Activated T-cell treated with anti-CD3 and anti-CD28 coated beads, Interleukin-2, amount 50 U/mL, for 1 hour (primary cell): Measurements from ENCODE around the gene ASCC1.
"Not testable (repeated sequence)": the region's sequence is repeated elsewhere in the genome, so short reads cannot be mapped to it uniquely, and the experiment has no call there.

Source experiments
- DNase-seq: peaks from one replicate; pipeline ENCODE4 v3.0.0-alpha.2; 2020

The ASCC1 gene

DNA sequence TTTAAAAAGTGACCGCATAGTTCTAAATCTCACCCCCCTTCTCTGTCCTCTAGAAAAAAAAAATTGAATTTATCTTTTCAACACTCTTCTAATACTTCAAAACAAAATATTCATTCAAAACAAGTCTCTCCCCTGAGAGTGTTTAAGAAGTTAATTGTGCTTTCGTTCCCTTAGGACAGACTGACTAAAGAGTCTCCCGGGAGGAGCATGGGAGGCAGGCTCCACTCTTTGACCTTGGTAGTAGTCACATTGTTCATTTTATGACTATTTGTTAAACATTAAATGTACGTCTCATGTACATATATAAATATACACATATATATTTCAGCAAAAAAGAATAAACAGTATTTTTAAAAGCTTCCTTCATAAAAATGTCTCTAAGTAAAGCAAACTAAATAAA lies 92.5 kb downstream of the ASCC1 start:
- no peak for DNase-seq

DNA sequence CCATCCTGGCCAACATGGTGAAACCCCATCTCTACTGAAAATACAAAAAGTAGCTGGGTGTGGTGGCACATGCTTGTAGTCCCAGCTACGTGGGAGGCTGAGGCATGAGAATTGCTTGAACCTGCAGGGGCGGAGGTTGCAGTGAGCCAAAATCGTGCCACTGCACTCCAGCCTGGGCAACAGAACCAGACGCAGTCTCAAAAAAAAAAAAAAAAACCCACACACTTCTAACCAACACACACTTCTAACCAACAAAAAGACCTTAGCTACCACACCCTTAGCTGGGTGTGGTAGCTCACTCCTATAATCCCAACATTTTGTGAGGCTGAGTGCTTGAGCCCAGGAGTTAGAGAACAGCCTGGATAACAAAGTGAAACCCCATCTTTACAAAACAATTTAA lies 93.9 kb downstream of the ASCC1 start:
- DNase-seq: no peak

DNA sequence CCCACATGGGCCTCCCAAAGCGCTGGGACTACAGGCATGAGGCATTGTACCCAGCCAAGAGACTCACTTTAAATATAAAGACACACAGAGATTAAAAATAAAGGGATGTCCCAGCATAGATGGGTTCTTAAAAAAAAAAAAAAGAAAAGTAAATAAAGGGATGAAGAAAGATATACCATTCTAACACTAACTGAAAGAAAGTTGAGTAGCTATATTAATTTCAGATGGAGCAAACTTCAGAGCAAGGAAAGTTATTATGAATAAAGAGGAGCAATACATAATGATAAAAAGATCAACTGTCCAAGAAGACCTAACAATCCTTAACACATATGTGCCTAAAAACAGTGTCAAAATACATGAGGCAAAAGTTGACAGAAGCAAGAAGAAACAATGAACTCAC lies 94.7 kb downstream of the ASCC1 start:
- DNase-seq: no peak

DNA sequence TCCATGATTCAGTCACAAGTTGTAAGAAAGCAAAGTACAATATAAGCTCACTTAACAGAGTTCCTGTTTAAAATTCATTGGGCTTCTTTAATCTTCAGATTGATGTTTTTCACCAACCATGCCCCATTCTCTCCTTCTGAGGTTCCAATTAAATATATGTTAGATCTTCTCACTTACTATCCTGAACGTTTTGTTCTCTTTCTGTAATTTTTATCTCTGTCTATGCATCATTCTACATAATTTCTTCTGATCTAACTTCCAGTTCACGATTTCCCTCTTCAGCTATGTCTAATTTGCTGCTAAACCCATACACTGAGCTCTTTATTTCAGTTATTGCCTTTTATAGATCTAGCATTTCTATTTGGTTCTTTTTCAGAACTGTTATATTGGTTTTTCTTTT lies 99.7 kb downstream of the ASCC1 start:
- no peak for DNase-seq

DNA sequence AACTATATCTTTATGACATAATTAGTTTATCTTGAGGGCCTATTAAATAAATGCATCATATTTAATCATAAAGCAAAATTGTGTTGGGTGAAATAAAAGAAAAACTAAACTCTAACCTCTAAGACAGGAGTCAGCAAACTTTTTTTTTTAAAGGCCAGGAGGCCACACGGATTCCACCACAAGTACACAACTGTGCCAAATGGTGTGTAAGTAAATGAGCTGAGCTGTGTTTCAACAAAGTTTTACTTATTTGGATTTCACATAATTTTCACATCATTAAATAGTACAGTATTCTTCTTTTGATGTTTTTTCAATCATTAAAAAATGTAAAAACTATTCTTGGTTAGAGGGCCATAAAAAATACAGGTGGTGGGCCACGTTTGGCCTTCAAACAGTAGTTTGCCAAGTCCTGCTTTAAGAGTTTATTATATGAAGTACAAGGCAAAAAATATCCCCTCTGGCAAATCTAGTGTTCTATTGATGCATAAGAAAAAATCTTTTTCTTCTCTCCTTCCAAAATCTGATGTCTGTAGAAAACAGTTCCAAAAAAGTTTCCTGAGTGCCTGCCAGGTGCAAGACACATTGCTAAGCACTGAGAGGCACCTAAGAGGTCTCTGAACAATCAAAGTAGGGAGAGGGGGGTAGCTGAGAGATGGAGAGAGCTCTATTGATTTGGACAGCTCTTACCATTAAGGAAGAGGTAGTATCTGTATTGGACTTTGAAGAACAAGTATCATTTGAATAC lies 101.2 kb downstream of the ASCC1 start:
- no peak for DNase-seq

DNA sequence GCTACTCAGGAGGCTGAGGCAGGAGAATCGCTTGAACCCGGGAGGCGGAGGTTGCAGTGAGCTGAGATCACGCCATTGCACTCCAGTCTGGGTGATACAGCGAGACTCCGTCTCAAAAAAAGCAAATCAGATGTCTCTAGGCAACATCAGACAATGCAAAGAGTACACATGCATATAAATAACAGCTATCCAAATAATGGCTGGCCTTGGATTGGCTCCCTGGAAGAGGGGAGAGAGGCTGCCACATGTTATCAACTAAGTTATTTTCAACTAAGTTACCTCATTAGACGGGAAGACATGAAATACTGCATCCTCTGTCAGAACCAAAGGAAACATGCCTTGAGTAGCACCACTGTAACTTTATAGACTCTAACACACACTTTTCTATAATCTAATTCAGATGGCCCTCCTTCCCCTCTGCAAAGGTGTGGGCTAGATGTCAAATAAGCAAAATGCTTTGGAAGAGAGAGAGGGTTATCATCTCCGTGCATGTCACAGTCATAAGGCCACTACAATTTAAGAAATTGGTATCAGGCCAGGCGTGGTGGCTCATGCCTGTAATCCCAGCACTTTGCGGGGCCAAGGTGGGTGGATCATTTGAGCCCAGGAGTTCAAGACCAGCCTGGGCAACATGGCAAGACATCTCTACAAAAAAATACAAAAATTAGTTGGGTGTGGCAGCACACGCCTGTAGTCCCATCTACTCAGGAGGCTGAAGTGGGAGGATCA lies 105.2 kb downstream of the ASCC1 start:
- no peak for DNase-seq

DNA sequence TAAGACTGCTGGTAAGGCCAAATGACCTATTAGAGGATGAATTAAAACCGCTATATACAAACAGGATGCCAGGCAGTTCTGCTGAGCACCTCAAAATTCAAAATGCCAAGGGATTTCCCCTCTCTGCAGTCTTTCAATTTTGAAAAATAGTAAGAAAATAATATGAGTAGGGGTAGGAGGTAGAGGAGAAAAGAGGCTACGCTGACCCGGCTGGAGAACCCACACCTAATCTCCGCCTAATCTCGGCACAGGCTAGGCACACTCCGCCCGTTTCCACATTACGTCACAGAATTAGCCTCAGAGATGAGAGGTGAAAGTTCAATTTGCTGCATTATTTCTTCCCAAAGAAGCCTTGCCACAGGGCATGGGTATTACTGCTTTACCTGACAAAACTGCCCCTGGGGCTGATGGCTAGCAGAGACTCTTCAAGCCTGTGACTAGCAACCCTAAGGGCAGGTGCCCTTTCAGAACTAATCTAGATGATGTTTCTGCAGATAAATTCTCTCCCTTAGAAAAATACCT lies 106.4 kb downstream of the ASCC1 start:
- DNase-seq: no peak

DNA sequence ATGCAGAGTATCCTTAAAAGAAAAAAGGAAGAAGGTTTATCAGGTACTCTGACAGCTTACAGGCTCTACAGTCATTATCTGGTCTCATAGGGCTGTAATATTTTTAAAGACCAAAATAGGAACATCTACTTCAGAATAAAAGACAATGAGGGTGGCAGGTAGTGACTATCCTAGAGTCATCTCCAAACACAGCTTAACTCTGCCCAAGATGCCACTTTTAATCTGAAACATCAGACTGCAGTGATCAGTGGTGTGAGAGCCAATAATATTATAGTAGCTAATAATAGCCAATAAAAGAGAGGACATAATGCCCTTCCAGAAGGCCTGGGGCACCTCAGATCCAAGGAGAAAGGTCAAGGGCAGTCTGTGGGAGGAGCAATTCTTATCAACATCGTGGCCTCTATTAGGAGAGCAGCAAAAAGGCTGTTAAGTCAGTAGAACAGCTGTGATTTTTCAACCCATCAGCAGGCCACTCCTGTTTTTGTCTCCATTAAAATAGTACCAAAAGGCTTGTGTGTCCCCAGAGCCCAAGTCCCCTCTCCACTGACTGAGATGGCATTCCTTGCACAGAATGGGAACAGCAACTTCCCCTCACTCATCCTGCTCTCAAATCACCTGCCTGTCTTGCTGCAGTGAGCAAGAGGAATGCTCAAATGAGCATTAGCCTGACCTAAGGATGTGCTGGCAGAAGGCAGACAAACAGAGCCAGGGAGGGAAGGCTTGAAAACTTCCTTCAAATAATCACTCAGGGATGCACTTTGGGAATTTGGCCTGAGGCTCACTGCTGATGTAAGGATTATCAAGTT lies 107.0 kb downstream of the ASCC1 start:
- no peak for DNase-seq

DNA sequence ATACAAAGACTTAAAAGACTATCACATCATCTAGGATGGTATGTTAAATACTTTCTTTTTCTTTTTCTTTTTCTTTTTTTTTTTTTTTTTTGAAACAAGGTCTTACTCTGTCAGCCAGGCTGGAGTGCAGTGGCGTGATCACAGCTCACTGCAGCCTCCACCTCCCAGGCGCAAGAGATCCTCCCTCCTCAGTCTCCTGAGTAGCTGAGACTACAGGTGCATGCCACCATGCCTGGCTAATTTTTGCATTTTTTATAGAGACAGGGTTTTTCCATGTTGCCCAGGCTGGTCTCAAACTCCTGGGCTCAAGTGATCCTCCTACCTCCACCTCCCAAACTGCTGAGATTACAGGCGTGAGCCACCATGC lies 108.1 kb downstream of the ASCC1 start:
- not testable (repeated sequence) for DNase-seq

DNA sequence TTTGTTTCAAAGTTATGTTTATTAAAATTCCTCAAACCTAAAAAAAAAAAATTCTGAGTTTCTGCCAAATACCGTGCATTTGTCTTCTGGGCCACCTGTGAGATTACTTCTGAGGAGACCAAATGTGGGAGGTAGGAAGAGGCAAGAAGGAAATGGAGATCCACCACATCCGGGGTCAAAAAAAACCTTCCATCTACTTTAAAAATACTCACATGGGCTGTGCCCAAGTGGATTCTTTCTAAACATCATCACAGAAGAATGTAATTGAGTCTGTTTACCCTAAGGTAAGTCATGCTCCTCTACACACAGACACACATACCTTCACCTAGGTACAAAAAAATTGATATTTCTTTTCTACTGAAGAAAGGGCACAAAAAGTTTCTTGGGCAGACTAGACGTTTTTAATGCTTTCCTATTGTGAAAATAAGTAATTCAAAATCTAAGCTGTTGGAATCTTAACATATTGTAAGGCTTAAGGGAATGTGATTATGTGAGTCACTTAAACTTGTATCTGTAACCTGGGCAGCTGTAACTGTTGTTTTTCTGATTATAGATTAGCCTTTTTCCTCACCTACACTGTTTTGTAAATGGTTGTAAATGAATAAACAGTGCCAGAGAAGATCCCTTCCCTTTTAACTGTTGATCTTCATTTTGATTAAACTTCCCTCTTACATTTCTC lies 108.6 kb downstream of the ASCC1 start:
- DNase-seq: no peak

DNA sequence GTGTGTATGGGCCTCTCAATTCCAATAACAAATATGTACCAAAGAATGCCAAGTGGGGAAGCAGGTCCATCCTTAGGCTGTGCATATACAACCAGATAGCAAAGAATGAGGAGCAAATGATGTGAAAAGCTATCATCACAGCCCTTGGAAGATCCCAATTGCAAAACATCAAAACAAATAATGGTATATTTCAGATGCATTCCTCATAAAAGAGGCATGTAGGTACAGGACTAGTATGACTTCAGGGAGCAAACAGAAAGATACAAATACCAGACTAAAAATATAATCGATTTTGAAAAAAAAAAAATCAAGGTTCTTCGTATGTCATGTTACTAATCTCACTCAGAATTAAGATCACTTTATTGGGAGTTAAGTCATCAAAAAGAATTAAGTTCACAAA lies 109.2 kb downstream of the ASCC1 start:
- DNase-seq: no peak

DNA sequence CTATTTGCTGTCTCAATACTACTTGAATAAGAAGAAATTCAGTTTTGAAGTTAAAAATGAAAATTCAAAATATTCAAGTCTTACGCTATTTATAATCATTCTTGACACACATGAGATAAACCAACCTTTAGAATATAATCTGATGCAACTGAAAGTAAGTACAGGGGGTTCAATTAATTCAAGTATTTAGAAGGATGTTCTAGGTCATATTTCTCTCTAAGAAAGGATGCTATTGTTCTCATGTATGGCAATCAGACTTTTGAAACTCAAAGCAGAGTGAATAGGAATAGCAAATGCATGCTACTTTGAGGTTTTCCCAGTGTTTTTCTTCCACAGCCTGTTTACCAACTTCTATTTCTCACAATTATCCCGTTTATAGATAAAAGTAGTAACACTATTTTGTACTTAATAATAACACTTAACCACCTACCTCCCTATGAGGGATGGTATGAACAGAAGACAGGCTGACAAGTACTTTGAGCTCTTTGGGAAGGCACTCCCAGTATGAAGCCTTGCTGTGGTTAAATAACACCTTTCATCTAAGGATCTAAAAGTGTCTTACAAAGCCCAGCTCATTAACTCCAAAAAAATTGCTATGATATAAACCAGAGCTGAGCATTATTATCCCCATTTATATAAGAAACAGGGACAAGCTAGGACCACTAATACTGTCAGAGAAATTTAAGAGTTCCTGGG lies 109.8 kb downstream of the ASCC1 start:
- DNase-seq: no peak

DNA sequence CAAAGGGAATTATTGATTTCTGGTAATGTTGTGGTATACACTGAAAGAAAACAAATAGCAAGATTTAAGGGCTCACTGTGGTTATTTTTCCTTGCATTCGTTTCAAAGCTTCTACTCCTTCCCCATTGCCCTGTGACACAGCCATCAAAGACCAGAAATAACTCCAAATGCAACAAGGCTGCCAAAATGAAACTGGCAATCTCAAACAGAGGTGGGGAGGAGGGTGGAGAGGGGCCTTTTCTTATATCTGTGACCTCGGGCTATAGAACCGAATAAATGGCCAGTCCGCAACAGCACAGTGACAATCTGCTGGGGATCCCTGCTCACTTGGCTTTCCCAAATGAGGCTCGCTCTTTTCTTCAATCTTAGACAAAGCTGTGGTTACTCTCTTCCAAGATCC lies 110.4 kb downstream of the ASCC1 start:
- no peak for DNase-seq

DNA sequence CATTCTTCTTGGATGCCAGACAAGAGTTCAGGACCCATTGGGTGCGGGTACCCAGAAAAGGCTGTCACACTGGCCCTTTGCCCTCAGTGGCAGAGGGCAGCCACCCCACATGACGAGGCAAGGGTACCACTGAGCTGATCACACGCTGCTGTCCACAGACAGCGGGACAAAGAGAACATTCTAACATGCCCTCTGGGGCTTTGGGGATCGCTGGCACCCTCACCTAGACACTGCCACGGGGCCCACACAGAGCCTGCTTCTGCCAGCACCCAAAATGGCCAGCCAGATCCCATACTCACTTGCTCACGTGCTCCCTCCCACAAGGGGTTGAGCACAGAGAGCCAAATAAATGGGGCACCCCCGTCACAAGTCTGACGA lies 111.0 kb downstream of the ASCC1 start:
- DNase-seq: no peak

DNA sequence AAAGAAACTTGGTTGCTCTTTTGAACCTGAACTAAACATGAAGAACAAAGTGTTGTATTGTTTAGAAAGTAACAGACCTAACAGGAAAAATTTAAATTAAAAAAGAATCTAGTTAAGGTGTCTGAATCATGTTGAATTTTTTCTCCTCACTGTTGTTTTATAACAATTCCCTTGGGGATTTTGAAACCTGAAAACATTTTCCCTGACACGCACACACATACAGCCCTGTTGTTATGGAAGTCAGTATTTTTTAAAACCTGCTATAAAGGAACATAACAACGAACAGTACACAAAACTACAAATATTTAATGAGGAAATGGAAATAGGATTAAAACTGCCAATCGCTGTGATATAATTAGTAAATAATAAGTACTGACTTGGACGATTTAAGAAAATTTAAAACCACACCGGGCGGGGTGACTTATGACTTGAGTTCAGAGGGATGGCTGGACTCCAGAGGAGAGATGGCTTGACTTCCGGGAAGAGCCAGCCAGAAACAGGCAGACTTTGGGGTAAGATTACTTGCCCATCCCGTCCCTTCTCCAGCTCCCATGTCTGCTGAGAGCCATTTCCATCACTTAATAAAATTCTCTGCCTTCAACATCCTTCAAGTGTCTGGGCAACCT lies 111.5 kb downstream of the ASCC1 start:
- no peak for DNase-seq

DNA sequence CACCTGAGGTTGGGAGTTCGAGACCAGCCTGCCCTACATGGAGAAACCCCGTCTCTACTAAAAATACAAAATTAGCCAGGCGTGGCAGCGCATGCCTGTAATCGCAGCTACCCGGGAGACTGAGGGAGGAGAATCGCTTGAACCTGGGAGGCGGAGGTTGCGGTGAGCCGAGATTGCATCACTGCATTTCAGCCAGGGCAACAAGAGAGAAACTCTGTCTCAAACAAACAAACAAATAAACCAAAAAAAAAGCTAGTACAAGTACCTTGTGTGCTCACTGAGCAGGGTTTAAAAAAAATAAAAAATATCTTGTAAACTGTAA lies 116.5 kb downstream of the ASCC1 start:
- no peak for DNase-seq

DNA sequence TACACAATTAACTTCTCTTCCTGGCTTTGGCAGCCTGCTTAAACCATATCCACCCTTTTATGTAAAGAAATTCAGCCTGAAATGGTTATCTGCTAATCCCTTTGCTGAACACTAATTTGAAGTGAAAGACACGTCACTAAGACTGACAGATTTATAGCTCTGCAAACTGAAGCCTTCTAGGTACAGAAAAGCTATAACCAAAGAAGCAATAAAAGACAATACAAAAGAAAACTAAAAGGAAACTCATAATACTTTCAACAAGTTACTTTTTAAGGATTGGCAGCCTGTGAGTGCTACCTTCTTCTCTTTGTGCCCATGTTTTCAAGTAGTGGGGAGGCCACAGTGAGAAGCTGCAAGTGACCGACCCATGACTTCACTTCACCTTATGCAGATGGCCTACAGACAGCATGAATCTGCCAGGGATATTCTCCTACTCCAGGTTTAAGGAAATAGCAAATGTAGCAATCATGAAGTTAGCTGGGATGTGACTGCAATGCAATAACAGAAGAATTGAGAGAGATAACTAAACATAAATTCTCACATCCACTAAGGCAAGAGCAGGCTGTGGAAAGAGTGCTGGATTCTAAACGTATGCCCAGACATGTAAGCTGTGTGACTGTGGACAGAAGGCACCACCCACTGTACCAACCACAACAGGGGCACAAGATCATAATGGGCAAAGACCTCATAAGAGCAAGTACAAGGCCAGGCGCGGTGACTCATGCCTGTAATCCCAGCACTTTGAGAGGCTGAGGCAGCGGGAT lies 117.1 kb downstream of the ASCC1 start:
- DNase-seq: no peak

DNA sequence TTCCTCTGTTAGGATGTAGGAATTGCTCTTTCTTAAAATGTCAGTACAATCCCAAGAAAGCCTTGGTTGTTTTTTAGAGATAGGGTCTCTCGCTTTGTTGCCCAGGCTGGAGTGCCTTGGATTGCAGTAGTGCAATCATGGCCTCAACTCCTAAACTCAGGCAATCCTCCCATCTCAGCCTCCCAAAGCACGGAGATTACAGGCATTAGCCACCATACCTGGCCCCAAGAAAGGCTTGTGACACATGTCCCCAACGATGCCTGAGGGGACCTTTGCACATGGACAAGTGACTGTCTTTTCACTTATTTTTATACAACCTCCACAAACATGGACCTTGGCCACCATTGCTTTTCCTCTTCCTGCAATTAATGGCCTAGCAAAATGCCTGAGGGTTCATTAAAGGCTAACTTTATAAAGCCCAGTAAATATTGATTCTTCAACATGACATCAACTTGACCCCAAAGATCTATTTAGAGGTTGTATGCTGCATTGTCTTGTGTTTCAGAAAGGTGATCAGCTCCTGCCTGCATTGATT lies 117.7 kb downstream of the ASCC1 start:
- no peak for DNase-seq

DNA sequence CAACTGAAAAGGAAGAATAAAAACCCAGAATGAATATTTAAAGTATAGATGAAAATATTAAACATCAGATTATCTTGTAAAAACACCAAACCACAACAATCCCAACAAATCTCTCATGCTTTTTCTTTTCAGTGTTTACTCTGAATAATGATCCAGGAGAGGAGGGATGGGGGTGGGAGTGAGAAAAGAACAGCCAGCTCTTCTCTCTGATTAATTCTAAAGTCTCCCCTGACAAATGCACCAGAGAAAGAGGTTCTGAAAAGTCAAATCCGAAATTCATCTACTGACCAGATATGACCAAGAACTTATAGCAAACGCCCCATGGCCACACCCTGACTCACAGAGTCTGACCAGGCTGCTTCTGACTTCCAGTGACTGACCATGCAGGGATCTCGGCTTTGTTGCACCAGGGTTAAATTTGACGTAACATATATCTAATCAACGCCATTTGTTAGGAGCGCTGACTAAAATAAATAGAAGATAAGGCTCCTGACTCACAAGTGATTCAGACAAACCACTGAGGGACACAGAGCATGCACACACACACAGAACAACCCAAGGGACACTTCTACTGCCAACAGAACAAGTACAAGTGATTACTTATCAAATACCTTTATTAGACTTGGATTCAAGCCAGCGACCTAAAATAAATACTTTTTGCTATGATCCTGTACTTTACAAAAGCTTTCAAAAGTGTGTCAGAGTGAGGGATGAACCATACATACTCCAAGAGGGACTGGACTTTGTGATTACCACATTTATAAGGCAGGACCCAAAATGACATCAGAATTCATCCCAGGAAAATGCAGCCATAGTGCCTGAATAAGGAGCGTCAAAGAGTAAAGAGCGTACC lies 118.4 kb downstream of the ASCC1 start:
- no peak for DNase-seq
